GM12878 (cell line): ENCODE measurements around the gene TNK1. TPM values are rescaled to one million over a fixed set of nuclear protein-coding genes. Genes with fewer than 3 reads are reported as not detected.
A peak's percentile ranks its signal among the peaks of the same experiment; 100 is the strongest.

Experiments used
- CEBPZ ChIP-seq: fragments of 150-350 bp; IDR thresholded peaks from 2 replicates; pipeline ENCODE4 v1.6.1; 2016; ENCODE audit warnings: low read depth, low read length
- CHD2 ChIP-seq: IDR thresholded peaks from 2 replicates; pipeline ENCODE4 v1.6.1; 2011; ENCODE audit warnings: low read depth, low read length, improper control_type of control experiment, borderline replicate concordance
- DPF2 ChIP-seq: fragments of 450-650 bp; IDR thresholded peaks from 2 replicates; pipeline ENCODE4 v1.6.1; 2017; ENCODE audit warnings: mild to moderate bottlenecking
- NFYB ChIP-seq: IDR thresholded peaks from 2 replicates; pipeline ENCODE4 v1.6.1; 2011; ENCODE audit warnings: low read depth, mild to moderate bottlenecking, low read length, improper control_type of control experiment, moderate library complexity; ENCODE audit not compliant: insufficient read depth
- NR2C1 ChIP-seq: fragments of 450-650 bp; IDR thresholded peaks from 2 replicates; pipeline ENCODE4 v1.6.1; 2017; ENCODE audit warnings: antibody characterized with exemption, mild to moderate bottlenecking, moderate library complexity
- RCOR1 ChIP-seq: conservative IDR thresholded peaks from 2 replicates; pipeline ENCODE4 v1.6.1; 2012; ENCODE audit warnings: low read depth, low read length, improper control_type of control experiment
- RFX5 ChIP-seq: IDR thresholded peaks from 2 replicates; pipeline ENCODE4 v1.6.1; 2011; ENCODE audit warnings: low read depth, low read length, improper control_type of control experiment
- TBL1XR1 ChIP-seq: IDR thresholded peaks from 2 replicates; pipeline ENCODE4 v1.6.1; 2012; ENCODE audit warnings: low read depth, low read length, improper control_type of control experiment
- ZNF207 ChIP-seq: fragments of 450-650 bp; IDR thresholded peaks from 2 replicates; pipeline ENCODE4 v1.6.1; 2014; ENCODE audit warnings: antibody characterized with exemption, mild to moderate bottlenecking, borderline replicate concordance
- polyA plus RNA-seq, 11 experiments: library from polyadenylated mRNA; depleted of rRNA in 4 of 11; unstranded in 6 of 11; stranded (reverse) in 5 of 11; fragments of >200 nt; fragmentation: Nextera tagmentation in 4 of 11; fragmentation: Illumina TruSeq in 1 of 11; extraction: Ambion mirVana in 4 of 11; extraction: Trizol in 1 of 11; gene quantifications; 1 replicate in 1 of 11; 2 replicates in 10 of 11; pipeline versions ENCODE4 v1.2.1 to v1.2.3, GENCODE V29; 2011 to 2016; ENCODE audit warnings: inconsistent platforms in 2 of 11, missing spikeins in 2 of 11, low read depth in 1 of 11
- total RNA-seq, 4 experiments: library from RNA; depleted of rRNA in 3 of 4; stranded (reverse); fragments of >200 nt in 3 of 4; fragmentation: Illumina TruSeq in 1 of 4; extraction: Trizol in 1 of 4; gene quantifications; 2 replicates each; pipeline versions ENCODE4 v1.2.1 to v1.2.3, GENCODE V29; 2013 to 2021
- TF ChIP-seq, protein P1 (sequence below): fragments of 450-650 bp; IDR thresholded peaks from 2 replicates; pipeline ENCODE4 v1.6.1; 2017; ENCODE audit warnings: mild to moderate bottlenecking

The TNK1 gene
- total and polyA plus RNA-seq, 10 of the 15 experiments (the other 5 are each of a cell fraction or from before 2014, with no cell fraction given): 0.06 to 2.5 (median 0.70) TPM

DNA sequence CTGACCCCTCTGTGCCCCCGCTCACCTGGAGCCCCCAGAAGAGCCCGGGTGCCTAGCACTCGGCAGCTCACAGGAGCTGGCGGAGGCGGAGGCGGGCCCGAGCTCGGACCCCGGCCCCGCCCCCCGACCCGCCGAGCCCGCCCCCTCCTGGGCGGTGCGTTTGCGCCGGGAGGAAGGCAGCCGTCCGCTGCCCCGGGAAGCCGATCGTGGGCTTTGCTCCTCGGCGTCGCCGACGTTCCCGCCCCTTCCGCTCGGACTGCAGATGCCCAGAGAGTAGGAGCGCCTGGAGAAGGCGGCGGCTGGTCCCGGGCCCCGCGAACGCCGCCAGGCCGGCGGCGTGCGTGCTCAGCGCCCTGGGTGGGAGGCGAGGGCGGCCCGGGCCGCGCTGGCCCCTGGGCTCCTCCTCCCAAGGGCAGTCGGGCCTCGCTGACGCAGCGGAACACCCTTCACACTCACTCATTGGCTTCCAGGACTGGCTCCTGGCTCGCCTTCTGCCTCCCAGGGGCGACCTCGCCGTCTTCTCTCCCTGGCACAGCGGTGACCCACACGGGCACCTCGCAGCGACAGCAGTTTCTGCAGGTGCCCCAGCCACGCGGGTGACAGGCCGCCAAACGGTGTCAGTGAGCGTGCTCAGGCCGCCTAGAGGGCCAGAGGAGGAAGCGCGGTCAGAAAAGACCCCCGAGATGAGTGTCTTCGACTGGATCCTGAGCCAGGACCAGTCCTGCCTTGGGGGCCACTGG, 13.7 kb downstream of the TNK1 start, which contains the start of gene PLSCR3 (continued):
- TF ChIP-seq CEBPZ (no peak), TBL1XR1 (no peak), RFX5 (no peak), NFYB (no peak), ZNF207 (no peak; the same call in none of the 2 replicates), NR2C1 (peak; percentile 6; the same call in 1 of the 2 replicates), DPF2 (peak; percentile 9; the same call in 1 of the 2 replicates), RCOR1 (no peak), CHD2 (peak; percentile 16; the same call in 1 of the 2 replicates)
- TF ChIP-seq, protein P1, sequence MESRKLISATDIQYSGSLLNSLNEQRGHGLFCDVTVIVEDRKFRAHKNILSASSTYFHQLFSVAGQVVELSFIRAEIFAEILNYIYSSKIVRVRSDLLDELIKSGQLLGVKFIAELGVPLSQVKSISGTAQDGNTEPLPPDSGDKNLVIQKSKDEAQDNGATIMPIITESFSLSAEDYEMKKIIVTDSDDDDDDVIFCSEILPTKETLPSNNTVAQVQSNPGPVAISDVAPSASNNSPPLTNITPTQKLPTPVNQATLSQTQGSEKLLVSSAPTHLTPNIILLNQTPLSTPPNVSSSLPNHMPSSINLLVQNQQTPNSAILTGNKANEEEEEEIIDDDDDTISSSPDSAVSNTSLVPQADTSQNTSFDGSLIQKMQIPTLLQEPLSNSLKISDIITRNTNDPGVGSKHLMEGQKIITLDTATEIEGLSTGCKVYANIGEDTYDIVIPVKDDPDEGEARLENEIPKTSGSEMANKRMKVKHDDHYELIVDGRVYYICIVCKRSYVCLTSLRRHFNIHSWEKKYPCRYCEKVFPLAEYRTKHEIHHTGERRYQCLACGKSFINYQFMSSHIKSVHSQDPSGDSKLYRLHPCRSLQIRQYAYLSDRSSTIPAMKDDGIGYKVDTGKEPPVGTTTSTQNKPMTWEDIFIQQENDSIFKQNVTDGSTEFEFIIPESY: no peak
